ENCODE data around the gene ARL15.

DNA sequence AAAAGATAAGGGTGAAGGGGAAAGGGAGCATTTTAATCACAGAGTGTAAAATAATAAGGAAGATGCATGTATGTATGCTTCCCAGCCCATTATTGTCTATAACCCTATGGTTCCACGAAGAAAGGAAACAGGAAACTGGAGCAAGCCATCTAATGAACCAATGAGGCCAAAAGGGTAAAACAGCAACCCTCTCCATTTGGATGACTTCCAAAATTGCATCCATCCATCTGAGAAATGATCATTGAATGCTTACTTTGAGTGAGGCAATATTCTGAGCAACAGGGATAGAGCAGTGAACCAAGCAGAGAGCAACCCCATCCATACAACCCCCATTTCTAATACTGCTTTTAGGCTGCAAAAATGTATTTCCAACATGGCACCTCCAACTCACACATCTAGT, 46.9 kb downstream of the ARL15 start:
- TF ChIP-seq, protein P1, sequence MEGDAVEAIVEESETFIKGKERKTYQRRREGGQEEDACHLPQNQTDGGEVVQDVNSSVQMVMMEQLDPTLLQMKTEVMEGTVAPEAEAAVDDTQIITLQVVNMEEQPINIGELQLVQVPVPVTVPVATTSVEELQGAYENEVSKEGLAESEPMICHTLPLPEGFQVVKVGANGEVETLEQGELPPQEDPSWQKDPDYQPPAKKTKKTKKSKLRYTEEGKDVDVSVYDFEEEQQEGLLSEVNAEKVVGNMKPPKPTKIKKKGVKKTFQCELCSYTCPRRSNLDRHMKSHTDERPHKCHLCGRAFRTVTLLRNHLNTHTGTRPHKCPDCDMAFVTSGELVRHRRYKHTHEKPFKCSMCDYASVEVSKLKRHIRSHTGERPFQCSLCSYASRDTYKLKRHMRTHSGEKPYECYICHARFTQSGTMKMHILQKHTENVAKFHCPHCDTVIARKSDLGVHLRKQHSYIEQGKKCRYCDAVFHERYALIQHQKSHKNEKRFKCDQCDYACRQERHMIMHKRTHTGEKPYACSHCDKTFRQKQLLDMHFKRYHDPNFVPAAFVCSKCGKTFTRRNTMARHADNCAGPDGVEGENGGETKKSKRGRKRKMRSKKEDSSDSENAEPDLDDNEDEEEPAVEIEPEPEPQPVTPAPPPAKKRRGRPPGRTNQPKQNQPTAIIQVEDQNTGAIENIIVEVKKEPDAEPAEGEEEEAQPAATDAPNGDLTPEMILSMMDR (IDR thresholded peaks at IDR 0.05; ENCODE audit: insufficient read depth, low read length), result no peak
- no peak for TF ChIP-seq POLR2AphosphoS5 (IDR thresholded peaks at IDR 0.05; ENCODE audit: low read depth)
- TF ChIP-seq, protein P2, sequence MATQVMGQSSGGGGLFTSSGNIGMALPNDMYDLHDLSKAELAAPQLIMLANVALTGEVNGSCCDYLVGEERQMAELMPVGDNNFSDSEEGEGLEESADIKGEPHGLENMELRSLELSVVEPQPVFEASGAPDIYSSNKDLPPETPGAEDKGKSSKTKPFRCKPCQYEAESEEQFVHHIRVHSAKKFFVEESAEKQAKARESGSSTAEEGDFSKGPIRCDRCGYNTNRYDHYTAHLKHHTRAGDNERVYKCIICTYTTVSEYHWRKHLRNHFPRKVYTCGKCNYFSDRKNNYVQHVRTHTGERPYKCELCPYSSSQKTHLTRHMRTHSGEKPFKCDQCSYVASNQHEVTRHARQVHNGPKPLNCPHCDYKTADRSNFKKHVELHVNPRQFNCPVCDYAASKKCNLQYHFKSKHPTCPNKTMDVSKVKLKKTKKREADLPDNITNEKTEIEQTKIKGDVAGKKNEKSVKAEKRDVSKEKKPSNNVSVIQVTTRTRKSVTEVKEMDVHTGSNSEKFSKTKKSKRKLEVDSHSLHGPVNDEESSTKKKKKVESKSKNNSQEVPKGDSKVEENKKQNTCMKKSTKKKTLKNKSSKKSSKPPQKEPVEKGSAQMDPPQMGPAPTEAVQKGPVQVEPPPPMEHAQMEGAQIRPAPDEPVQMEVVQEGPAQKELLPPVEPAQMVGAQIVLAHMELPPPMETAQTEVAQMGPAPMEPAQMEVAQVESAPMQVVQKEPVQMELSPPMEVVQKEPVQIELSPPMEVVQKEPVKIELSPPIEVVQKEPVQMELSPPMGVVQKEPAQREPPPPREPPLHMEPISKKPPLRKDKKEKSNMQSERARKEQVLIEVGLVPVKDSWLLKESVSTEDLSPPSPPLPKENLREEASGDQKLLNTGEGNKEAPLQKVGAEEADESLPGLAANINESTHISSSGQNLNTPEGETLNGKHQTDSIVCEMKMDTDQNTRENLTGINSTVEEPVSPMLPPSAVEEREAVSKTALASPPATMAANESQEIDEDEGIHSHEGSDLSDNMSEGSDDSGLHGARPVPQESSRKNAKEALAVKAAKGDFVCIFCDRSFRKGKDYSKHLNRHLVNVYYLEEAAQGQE (IDR thresholded peaks at IDR 0.05; ENCODE audit: insufficient replicate concordance, low read depth), result no peak
